HL-60 (cell line): ENCODE measurements around the gene PKP4.

Experiments used
- DNase-seq, 2 experiments: peaks; one replicate each; pipeline ENCODE4 v3.0.0-alpha.2; 2010 to 2020; ENCODE audit warnings: low read depth in 1 of 2, low spot score in 1 of 2
- H3K27ac ChIP-seq: fragments of 250-450 bp; sonication (Bioruptor Pico); replicated peaks from 2 replicates; pipeline ENCODE4 v1.5.1; 2020; ENCODE audit warnings: mild to moderate bottlenecking, moderate library complexity
- H3K27me3 ChIP-seq: fragments of 250-450 bp; sonication (Bioruptor Pico); 2 replicates; pipeline ENCODE4 v1.5.1; 2021; ENCODE audit warnings: mild to moderate bottlenecking, moderate library complexity; ENCODE audit not compliant: insufficient read depth, poor library complexity, severe bottlenecking
- H3K4me3 ChIP-seq: replicated peaks from 2 replicates; pipeline ENCODE4 v1.5.1; 2011; ENCODE audit warnings: mild to moderate bottlenecking, control low read depth, low read length; ENCODE audit not compliant: insufficient read depth
- CTCF ChIP-seq: IDR thresholded peaks from one replicate; pipeline ENCODE4 v1.5.1; 2011; ENCODE audit warnings: low read length, control low read depth, inconsistent platforms; ENCODE audit not compliant: insufficient read depth
- GABPA ChIP-seq: IDR thresholded peaks from 2 replicates; pipeline ENCODE4 v1.6.1; 2012; ENCODE audit warnings: low read depth
- POLR2AphosphoS5 ChIP-seq: IDR thresholded peaks from 2 replicates; pipeline ENCODE4 v1.6.1; 2012; ENCODE audit warnings: low read depth
- SPI1 ChIP-seq: IDR thresholded peaks from 2 replicates; pipeline ENCODE4 v1.6.1; 2012; ENCODE audit warnings: low read depth, mild to moderate bottlenecking, borderline replicate concordance
- TF ChIP-seq, protein P1 (sequence below): IDR thresholded peaks from 2 replicates; pipeline ENCODE4 v1.6.1; 2012; ENCODE audit warnings: low read depth; ENCODE audit not compliant: insufficient replicate concordance

The PKP4 gene

DNA sequence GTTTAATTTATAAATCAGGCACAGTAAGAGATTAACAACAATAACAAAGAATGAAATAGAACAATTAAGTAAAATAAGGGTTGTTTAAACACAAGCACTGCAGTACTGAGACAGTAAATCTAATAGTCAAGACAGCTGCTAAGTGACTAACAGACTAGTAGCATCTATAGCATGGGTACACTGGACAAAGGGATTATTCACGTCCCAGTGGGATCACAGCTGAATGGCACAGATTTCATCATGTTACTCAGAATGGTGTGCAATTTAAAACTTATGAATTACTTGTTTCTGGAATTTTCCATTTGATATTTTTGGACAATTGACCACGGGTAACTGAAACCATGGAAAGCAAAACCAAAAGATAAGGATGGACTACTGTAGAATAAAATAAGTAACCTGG, 176.5 kb downstream of the PKP4 start:
- H3K27ac ChIP-seq = no peak overlapping the region
- DNase-seq = no peak
- H3K4me3 ChIP-seq = no peak overlapping the region
- H3K27me3 ChIP-seq = no peaks in the 10 kb centered on the region
- TF ChIP-seq POLR2AphosphoS5 (no peak), SPI1 (no peak), CTCF (no peak), GABPA (no peak)
- TF ChIP-seq, protein P1, sequence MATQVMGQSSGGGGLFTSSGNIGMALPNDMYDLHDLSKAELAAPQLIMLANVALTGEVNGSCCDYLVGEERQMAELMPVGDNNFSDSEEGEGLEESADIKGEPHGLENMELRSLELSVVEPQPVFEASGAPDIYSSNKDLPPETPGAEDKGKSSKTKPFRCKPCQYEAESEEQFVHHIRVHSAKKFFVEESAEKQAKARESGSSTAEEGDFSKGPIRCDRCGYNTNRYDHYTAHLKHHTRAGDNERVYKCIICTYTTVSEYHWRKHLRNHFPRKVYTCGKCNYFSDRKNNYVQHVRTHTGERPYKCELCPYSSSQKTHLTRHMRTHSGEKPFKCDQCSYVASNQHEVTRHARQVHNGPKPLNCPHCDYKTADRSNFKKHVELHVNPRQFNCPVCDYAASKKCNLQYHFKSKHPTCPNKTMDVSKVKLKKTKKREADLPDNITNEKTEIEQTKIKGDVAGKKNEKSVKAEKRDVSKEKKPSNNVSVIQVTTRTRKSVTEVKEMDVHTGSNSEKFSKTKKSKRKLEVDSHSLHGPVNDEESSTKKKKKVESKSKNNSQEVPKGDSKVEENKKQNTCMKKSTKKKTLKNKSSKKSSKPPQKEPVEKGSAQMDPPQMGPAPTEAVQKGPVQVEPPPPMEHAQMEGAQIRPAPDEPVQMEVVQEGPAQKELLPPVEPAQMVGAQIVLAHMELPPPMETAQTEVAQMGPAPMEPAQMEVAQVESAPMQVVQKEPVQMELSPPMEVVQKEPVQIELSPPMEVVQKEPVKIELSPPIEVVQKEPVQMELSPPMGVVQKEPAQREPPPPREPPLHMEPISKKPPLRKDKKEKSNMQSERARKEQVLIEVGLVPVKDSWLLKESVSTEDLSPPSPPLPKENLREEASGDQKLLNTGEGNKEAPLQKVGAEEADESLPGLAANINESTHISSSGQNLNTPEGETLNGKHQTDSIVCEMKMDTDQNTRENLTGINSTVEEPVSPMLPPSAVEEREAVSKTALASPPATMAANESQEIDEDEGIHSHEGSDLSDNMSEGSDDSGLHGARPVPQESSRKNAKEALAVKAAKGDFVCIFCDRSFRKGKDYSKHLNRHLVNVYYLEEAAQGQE = no peak

- TF ChIP-seq CTCF (no peak), SPI1 (no peak), POLR2AphosphoS5 (no peak), GABPA (no peak)
- TF ChIP-seq, protein P1 = no peak
- no peak overlapping the region for H3K4me3 ChIP-seq
- no peaks in the 10 kb centered on the region for H3K27me3 ChIP-seq
- DNase-seq = no peak
- no peak overlapping the region for H3K27ac ChIP-seq
Observed at GRCh38 chr2:158634627-158635026, 177.9 kb downstream of the PKP4 start.

- Histone ChIP-seq H3K27ac (no peak overlapping the region), H3K27me3 (no peaks in the 10 kb centered on the region), H3K4me3 (no peak overlapping the region)
- no peak for TF ChIP-seq SPI1
- no peak for DNase-seq
Observed at GRCh38 chr2:158635961-158636601, 179.3 kb downstream of the PKP4 start.

GRCh38 chr2:158637357-158637756, 180.6 kb downstream of the PKP4 start:
- TF ChIP-seq SPI1 (no peak), GABPA (no peak), CTCF (no peak), POLR2AphosphoS5 (no peak)
- TF ChIP-seq, protein P1 = no peak
- no peaks in the 10 kb centered on the region for H3K27me3 ChIP-seq
- H3K4me3 ChIP-seq = no peak overlapping the region
- no peak overlapping the region for H3K27ac ChIP-seq
- no peak for DNase-seq
